Myocyte (in vitro differentiated cells): ENCODE measurements around the gene LMF2. TPM values are rescaled to one million over a fixed set of nuclear protein-coding genes. Genes with fewer than 3 reads are reported as not detected.
A peak's percentile ranks its signal among the peaks of the same experiment; 100 is the strongest.
"Not testable (repeated sequence)": the region's sequence is repeated elsewhere in the genome, so short reads cannot be mapped to it uniquely, and the experiment has no call there.

ENCODE experiments used
- DNase-seq: peaks from one replicate; pipeline ENCODE4 v3.0.0-alpha.2; 2012; ENCODE audit warnings: low read depth
- total RNA-seq: library from RNA; depleted of rRNA; stranded (reverse); fragments of >200 nt; gene quantifications from 2 replicates; pipeline ENCODE4 v1.2.3, GENCODE V29; 2014

LMF2 gene
- total RNA-seq, 1 donor from 2014 or later = 41.3 TPM

DNA sequence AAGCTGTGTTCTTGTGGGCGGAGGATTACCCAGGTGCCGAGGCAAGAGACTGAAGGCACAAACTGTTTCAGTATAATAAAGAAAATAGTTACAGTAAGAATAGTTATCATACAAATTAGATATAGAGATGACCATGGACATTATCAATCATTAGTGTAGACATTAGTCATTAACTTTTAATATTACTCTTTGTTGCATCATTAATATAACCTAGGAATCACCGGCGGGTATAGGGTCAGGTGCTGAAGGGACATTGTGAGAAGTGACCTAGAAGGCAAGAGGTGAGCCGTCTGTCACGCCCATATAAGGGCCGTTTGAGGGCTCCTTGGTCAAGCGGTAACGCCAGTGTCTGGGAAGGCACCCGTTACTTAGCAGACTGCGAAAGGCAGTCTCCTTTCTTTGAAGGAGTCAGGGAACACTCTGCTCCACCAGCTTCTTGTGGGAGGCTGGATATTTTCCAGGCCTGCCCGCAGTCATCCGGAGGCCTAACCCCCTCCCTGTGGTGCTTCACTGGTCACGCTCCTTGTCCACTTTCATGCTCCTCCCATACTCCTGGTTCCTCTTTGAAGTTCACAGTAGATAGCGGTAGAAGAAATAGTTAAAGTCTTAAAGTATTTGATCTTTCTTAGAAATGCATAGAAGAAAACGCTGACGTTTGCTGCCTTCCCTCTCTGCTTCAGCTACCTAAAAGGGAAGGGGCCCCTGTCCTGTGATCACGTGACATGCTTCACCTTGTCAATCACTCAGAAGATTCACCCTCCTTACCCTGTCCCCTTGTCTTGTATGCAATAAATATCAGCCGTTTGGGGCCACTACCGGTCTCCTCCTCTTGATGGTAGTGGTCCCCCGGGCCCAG, 26.6 kb upstream of the LMF2 start:
- DNase-seq = not testable (repeated sequence)

DNA sequence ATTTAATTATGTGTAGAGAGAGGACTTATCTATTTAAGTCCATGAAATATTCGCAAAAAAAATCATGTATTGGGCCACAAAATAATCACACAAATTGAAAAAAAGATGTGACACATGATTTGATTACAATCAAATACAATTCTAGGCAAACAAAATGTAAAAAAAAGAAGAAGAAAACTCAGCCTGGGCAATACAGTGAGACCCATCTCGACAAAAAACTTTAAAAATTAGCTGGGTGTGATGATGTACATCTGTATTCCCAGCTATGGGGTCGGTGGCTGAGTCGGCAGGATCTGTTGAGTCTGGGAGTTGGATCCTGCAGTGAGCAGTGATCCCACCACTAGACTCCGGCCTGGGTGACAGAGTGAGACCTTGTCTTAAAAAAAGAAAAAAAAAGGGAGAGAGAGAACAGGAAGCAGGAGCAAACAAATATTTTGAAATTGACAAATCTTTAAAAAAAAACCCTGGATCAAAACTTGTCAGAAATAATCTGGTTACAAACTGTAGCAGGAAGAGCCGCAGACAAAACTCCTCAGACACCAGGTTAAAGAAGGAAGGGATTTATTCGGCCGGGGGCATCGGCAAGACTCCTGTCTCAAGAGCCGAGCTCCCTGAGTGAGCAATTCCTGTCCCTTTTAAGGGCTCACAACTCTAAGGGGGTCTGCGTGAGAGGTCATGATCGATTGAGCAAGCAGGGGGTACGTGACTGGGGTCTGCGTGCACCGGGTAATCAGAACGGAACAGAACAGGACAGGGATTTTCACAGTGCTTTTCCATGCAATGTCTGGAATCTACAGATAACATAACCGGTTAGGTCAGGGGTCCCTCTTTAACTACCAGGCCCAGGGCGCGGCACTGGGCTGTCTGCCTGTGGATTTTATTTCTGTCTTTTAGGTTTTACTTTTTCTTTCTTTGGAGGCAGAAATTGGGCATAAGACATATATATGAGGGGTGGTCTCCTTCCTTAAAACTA, 25.6 kb upstream of the LMF2 start:
- DNase-seq = no peak

DNA sequence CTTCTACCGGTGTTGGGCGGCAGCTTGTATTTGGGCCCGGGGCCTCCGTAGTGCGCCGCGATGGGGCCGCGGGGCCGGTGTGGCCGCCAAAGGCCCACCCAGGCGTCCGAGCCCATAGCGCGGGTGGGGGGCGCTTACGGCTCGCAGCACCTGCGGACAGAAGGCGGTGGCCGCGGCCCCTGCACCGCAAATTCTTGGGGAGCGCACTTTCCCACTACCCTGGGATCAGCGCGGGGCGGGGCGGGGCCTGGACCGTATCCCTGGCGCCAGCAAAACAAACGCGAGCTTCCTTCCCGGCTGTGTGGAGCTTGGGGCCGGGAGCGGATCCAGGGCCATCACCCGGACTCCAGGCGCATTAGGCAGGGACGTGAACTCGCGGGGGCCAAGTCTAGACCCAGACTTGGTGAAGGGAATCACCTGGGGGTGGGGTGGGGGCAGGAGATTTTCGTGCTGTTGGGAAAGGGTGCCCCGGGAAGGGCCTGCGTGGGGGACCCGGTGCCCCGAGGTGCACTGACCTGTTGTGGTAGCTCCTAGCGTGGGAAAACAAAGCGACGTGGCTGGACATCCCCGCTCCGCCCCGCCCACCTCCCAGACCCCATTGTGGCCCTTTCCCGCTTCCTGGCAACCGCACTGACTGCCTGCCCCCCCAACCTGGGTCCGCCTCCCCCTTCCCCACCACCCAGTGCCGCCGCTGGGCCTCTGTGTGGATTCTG, 24.6 kb upstream of the LMF2 start:
- DNase-seq = peak; percentile 53

DNA sequence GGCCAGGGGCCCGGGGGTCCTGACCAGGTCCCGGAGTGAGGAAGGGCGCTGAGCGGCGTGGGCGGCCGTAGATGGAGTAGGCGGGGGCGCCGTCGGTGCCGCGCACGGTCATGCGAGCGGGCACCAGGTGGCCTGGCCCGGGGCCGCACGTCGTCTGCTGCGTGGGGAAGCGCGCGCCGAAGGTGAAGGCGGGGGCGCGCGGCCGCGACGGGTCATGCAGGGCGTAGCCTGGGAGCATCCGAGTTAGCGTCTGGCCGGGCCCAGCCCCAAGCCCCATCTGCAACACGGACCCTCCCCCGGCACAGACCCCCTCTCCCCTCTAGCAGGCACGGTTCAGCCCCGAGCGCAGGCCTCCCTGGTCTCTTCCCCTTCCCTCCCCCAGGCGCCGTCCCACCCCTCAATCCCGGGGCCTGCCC, 24.1 kb upstream of the LMF2 start:
- DNase-seq = no peak

DNA sequence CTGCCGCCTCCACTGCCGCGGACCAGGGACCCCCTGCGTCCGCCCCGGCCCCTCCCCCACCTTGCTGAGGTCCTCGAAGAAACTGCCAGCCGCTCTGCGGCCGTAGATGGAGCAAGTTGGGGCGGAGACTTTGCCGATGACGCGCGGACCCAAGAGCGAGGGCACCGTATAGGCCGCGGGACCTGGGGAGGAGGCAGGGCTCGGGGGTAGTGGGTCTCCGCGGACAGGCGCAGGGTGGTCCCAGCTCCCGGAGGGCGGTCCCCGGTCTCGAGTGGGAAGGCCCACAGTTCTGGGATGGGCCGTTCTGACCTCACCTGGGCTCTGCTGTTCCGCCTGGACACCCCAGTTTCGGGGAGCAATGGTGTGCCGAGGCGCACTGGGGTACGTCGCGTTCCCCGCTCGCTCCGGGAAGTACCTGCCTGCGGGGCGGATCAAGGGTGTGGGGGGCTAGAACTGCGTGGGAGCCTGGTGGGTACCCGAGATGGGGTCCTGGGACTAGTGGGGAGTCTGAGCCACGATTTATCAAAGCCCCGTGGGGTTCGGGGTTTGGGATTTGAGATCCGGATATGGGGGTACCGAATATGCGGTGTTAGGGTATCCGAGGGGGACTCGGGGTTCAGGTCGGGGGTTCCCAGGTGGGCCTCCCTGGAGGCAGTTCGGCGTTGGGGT, 23.5 kb upstream of the LMF2 start:
- DNase-seq = peak; percentile 48

DNA sequence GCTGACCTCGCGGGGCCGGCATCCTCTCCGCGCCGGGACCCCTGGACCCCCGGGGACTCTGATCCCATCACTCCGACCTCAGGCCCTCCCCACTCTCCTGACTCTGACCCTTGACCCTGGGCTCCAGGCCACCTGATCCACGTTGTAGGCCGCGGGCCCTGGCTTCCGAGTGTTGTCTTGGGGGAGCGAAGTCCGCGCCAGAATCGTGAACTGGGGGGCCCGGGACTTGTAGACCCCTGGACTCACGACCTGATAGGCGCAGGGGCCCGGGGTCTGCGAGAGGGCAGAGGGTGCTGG, 23.0 kb upstream of the LMF2 start:
- no peak for DNase-seq

DNA sequence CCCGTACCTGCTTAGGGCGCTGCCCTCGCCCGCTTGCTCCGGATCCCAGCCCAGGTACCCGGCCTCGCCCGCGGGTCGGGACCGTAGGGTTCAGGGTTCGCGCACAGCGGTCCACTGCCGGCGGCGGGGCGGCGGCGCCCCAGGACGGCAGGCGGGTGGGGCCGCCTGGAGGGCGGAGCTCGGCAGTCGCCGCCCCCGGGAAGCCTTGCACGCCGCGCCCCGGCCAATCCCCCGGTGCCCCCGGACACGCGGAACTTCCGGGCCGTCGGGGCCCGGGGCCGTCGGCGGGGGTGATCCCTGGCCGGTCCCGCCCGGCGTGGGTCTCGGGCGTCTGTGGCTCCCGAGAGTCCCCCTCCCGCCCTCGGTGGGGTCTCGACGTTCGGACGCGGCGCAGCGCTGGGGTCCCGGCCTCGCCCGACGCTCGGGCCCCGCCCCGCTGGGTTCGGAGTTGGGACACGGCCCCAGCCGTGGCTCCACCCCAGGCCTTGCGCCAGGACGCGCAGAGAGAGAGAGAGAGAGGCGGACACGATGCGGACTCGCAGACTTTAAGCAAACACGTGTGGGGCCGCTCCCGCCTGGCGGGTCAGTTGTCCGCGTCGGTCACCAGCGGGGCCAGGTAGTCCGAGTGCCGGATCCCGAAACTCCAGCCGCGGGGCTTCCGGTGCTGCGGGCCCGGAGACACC, 22.5 kb upstream of the LMF2 start, which contains the start of gene TYMP:
TYMP (minus strand) TSS at position 116 of the 683 bp plus-strand sequence. CDS start 303 bp downstream, outside the sequence.
- peak; percentile 45 for DNase-seq

DNA sequence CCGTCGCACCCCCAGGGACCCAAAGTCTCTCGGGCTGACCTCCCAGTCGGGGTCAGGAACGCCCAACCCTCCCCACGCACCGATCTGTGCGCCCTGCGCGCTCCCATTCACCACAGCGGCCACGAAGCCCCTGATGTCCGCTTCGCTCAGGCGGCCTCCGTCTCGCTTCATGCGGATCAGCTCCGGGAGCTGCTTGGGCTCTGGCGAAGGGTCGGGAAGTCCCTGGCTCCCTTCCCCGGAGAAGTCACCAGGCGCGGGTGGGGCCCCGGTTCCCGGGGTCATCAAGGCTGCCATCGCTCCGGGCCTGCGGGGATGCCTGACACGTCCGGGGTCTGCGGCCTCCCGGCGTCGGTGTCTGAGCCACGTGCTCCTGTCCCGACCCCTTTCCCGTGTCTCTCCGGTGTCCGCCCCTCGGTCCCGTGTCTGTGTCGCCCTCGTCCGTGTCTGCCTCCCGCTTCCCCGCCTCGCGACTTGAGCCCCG, 22.0 kb upstream of the LMF2 start:
- DNase-seq = no peak

DNA sequence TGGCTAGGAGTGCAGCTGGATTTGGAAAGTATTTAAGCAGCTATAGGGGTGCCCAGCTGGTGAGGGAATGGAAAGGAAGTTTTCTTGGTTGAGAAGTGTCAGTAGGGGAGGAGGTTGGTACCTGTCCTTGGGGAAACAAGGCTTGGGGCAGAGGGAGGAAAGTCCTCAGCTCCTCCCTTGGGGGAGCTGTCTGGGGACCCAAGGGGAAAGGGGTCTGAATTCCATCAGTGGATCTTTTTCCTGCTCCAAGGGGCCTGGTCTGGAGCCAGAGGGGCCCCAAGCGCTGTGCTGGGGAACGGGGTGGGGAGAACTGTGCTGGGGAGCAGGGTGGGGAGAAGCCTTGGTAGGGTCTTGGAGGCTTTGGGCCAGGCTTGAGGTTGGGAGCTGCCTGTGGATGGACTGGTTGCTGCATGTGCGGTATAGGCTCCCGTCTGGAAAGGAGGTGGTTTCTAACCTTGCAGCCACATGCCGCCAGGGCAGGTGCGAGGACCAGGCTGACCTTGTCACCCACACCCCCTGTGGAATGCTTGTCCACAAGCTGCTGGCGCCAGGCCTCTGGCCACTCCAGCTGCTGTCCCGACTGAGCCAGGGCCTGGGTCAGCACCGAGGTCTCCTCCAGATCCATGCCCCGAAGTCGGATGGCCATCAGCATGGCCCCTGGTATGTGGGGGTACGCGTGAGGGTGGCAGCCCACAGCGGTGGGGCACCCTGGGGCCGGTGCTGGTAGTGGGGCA, 21.3 kb upstream of the LMF2 start:
- peak; percentile 54 for DNase-seq

DNA sequence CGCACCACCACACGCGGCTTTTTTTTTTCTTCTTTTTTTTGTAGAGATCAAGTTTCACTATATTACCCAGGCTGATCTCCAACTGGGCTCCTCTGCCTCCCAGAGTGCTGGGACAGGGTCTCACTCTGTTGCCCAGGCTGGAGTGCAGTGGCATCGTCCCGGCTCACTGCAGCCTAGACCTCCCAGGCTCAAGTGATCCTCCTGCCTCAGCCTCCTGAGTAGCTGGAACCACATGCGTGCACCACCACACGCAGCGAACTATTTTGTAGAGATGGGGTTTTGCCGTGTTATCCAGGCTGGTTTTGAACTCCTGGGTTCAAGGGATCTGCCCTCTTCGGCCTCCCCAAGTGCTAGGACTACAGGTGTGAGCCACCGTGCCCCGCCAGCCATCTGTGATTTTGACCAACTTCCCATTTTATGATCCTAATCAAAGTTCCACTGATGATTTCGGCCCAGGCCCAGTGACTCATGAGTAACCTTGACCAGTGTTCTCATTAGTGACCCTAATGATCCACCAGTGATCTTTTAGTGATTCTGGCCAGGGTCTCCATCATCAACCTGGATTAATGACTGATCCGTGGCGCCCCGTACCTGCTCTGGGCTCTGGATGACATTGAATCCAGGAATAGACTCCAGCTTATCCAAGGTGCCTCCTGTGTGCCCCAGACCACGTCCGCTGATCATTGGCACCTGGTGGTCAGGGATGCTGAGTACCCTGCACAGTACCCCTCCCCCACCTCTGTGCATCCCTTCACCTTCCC, 20.6 kb upstream of the LMF2 start:
- no peak for DNase-seq

DNA sequence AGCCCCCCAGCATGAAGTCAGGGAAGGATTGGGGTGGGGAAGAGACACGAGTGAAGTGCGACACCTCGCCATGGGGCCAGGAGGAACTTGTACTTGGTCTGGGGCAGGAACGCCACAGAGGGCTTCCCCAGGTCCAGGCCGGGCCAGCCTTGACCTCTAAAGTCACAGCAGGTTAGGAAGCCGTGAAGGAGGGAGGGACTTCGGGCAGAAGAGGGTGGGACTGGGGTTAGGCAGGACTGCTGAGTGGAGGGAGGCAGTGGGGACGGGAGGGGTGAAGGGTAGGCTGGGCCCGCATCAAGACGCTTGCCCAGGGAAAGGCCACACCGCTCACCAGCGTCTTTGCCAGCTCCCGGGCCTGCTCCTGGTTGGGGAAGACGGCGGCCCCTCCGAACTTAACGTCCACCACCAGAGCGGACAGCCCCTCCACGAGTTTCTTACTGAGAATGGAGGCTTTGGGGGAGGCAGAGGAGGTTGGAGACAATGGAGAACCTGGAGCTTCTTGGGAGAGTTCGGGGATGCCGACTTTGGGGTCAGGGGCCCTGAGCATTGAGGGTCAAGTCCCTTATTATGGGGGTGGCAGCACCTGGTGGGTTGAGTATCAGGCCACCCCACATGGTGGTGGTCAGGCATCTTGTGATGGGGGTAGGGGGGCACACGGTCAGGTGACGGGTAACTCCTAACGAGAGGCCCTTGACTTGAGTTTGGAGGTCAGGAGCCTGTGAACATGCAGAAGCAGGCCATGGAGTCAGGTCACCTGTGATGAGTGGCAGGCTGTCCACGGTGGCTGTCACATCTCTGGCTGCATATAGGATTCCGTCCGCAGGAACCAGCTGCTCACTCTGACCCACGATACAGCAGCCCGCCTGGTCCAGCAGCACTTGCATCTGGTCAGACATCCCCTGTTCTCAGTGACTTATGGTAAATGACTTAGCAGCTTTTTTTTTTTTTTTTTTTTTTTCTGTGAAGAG, 19.6 kb upstream of the LMF2 start:
- DNase-seq = no peak

DNA sequence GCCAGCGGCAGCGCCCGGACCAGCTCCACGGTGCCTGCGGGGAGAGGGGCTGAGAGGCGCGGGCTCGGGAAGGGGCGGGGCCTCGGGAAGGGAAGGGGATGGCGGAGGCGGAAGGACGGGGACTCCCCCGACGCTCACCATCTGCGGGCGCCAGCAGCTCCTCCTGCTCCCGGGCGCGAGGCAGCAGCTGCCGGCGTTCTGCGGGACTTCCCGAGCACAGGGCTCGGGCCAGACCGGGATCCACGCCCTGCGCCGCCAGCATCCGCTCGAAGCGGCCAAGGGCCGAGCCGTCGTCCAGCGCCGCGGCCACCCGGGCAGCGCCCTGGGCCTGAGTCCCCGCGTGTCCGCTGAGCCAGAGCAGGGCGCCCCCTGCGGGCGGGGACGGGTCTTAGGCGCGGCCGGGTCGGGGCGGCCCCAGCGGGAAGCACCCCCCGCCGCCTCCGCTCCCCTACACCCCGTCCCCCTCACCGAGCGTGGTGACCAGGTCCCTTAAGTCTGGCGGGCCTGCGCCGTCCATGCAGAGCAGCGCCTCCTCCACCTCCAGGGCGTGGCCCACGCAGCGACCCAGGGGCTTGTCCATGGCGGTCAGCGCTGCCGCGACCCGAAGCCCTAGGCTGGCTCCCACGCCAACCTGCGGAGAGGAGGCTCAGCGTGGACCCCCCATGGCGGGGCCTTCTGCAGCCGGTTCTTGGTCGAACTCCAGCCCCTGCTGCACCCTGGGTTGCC, 18.8 kb upstream of the LMF2 start:
- peak; percentile 75 for DNase-seq

DNA sequence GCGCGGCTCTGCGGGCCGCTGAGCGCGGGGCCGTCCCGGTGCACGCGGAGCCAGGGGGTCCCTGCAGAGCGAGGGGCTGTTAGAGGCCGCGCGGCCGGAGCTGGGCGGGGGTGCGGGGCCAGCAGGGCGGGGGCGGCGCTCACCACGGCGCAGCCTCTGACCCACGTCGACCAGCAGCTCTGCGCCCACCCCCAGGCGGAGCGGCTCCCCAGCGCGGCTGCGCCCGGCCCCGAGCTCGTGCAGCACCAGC, 18.3 kb upstream of the LMF2 start:
- DNase-seq = no peak

DNA sequence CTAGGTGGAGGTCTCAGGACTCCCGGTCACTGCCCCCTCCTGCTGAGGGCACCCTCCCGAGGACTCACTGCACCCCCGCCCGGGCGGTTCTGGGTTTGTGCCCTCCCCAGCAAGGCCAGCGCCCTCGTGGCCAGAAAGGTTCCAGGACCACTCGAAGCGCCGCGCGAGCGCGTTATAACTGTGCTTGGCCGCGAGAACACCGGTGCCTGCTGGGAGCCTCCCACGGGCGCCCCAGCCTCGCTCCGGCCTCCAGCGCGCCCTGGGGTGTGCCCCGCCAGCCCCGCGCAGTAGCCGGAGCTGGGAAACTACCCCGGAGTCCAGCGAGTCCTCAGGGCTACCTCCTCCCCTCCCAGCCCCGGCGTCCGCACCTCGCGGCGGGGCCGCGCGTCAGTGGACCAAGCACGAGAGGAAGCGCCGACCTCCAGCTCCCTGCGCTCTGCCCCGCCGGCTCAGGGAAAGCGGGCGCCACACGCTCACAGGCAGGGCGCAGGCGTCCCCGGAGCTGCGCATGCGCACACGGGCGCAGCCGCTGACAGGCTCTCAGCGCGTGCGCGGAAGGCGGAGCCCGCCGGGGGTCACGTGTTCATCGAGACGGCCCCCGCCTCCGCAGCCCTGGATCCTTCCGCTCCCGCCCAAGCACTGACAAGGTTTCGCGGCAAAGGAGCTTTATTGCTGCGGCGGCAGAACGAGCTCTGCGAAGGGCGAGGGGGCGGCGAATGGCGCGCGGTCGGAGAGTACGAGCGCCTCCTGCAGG, 17.8 kb upstream of the LMF2 start, which contains the start of gene SCO2:
SCO2 (minus strand) TSS at position 495 of the 754 bp plus-strand sequence. CDS start 1,187 bp downstream, outside the sequence.
- peak; percentile 96 for DNase-seq

DNA sequence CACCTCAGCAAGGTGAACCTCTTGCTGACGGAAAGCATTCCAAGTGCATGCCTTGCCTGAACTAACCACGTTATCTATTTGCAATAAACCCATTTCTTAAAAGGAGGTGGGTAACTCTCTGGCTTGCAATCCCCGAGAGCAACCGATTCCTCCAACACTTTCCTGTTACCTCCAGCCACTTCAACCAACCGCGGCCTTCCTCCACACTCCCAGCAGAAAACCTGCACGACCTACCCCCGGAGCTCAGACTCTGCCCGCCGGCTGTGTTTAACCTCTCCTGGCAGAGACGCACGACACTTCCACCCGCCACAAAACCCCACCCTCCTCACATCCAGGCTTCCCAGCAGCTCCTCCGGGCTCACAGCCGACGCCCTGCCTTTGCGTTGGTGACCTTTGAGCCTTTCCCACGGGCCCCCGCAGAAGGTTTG, 17.2 kb upstream of the LMF2 start:
- DNase-seq = no peak
